ENCODE results near the gene MKLN1.
"Not testable (repeated sequence)": the region's sequence is repeated elsewhere in the genome, so short reads cannot be mapped to it uniquely, and the experiment has no call there.

The MKLN1 gene

DNA sequence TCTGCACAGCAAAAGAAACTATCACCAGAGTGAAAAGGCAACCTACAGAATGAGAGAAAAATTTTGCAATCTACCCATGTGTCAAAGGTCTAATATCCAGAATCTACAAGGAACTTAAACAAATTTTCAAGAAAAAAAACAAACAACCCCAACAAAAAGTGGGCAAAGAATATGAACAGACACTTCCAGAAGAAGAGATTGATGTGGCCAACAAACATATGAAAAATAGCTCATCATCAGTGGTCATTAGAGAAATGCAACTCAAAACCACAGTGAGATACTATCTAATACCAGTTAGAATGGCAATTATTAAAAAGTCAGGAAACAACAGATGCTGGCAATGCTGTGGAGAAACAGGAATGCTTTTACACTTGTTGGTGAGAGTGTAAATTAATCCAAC, 7.1 kb upstream of the MKLN1 start:
- DNase-seq: no peak

DNA sequence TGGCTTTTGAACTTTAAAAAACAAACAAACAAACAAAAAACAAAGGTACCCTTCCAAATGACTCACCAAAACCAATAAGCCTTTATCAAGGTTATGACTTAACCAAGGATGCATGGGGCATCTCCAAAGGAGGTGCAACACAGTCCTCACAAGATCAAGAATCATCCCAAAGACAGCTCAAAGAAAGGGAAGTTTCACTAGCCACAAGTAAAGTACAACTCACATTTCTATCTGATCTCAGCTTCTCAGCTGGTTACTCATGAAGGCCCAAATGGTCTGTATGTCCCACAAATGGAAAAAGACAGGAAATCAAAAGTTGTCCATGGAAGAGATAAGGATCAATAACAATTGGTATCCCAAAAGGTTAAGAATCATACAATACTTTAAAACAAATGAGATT, 6.0 kb upstream of the MKLN1 start:
- no peak for DNase-seq

DNA sequence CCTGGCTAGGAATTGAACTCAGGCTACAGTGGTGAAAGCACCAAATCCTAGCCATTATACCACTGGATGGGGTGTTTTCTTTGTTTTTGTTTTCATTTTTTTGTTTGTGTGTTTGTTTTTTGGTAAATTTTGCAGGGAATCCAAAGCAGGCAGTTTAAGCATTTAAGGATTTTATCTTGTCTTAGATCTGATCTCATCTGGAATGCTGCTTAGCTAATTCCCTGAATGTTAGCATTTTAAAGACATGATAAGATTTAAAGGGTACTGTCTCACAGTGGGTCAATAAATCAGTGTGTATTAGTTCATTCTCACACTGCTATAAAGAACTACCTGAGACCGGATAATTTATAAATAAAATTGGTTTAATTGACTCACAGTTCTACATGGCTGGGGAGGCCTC, 5.6 kb upstream of the MKLN1 start:
- no peak for DNase-seq

GRCh38 chr7:131322861-131323260, 4.8 kb upstream of the MKLN1 start:
- no peak for DNase-seq

DNA sequence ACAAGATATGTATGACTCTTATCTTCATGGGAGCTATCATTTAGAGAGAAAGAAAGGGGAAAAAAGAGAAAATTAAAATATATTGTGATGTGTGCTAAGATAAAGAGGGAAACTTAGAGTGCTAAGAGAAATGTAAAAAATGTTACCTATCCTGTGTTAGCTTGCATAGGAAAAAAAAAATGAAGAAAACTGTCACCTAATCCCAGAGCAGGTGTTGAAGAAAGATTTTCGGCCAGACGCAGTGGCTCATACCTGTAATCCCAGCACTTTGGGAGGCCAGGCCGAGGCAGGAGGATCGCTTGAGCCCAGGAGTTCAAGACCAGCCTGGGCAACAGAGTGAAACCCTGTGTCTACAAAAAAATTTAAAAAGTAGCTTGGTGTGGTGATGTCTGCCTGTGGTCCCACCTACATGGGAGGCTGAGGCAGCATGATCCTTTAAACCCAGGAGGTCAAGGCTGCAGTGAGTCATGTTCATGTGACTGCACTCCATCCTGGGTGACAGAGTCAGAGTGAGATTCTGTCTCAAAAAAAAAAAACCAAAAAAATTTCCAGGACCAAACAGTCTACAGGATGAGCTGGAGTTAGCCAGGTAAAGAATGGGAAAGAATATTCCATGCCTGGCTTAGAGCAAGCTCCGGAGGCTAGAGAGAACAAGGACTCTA, 2.4 kb upstream of the MKLN1 start:
- no peak for DNase-seq

DNA sequence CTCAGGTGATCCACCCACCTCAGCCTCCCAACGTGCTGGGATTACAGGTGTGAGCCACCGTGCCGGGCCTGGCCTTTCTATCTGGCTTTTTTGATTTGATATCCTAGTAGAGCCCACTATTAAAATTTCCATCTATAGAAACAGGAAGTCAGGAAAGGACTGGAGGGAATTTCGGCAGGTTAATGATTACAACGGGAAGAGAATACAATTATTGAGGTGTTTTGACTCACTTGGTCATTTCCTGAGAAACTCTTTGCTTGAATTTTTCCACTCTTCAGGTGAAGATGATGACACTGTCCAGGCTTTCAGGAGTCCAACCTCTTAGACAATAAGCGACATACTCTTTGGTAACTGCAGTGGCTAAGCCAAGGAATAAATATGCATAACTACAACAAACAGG, 1.1 kb upstream of the MKLN1 start:
- DNase-seq: no peak

DNA sequence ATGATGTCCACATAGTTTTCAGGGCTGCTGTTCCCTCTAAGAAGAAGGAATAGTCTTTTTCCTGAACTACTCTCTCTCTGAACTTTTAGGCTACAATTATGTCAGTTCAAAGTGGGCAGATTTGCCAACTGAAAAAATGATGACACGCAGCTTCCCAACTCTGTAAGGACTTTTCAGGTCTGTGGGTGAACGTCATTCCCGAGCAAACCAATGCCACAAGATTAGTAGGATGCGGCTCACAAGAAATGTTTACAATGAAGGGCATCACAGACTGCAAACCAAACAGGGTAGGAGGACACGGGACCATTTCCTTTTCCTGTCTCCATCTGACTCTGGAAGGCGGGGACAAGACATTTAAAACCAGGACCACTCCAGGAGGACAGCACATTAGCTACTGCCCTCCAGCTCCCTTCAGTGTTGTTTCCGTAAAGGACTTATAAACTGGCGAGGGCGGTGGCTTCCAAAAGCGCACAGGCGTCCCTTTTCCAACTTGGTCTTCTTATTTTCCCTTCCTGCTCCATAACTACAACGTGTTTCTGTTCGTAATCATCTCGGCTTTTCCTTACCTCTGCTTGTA, 539 bp upstream of the MKLN1 start:
- DNase-seq: no peak

DNA sequence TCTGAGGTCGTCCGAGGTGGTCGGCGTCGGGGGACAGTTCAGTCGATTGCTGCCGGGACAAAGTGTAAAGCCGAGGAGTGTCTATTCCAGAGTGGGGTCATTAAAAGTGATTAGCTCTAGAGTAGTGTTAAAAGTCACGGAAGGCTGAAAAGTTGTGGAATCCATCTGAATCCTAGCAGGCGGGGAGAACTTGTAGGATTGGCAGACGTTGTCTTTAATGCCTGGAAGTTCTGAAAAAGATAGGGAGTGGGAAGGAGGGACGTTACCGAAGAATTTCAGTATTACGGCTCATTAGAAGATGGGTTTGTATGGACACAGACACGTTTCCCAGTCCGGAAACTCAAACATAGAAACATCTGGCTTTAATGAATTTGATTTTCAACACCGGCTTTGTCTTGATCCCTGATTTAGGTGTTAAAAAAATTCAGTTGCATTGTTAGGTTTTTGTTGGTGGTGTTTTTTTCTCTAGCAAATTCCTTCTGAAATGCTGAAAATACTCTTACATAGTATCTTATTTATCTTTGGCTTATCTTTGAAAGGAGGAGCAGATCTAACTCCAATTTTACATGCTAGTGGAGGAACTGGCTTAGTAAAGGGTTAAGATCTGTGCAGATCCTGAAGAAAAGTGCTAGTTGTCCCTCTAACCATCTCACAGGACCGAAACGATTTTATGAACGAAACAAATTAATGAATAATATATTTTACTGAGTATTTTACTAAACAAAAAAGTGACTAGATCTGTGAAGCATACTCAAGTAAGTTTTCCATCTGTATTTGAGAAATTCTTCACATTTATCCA, 900 bp downstream of the MKLN1 start:
- no peak for DNase-seq

GRCh38 chr7:131329176-131329570, 1.5 kb downstream of the MKLN1 start:
- peak; percentile 37 for DNase-seq

DNA sequence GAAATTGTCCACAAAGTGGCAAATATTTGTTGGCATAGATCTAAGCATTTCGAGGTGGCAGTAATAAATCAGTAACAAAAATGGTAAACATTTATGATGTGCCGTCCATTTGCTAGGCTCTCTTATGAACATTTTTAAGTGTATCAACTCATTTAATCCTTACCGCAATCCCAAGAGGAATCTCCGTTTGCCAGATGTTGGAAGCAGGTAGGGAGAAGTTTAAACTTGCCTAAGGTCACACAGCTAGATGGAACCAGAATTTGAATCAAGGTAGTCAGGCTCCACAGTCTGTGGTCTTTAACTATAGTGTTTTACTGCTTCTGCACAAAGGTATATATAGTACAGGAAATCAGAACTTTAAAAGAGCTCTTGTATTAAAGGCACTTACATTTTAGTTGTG, 2.6 kb downstream of the MKLN1 start:
- DNase-seq: no peak

- DNase-seq: no peak
Measured at GRCh38 chr7:131331806-131332205, 4.1 kb downstream of the MKLN1 start.

GRCh38 chr7:131332729-131333128, 5.1 kb downstream of the MKLN1 start:
- DNase-seq: not testable (repeated sequence)

GRCh38 chr7:131335639-131336381, 8.1 kb downstream of the MKLN1 start:
- no peak for DNase-seq

GRCh38 chr7:131336956-131337355, 9.3 kb downstream of the MKLN1 start:
- DNase-seq: peak; percentile 31

DNA sequence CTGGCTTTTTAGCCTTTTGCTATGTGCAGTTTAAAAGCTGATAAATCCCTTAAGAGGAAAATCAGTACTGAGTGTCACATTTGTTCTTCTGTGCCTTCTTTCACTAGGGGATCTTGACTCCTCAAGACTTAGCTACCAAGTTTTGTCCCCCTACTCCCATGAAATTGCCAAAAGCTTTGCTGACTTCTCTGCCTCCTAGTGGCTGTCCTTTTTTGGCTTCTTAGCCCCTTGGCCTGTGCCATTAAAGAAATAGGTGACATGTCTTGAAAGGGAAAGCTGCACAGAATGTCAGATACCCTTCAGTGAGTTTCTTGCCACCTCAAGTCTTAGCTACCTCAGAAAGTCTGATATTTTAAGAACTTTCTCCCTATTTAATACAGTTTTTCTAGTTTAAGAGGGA, 10.5 kb downstream of the MKLN1 start:
- DNase-seq: no peak

DNA sequence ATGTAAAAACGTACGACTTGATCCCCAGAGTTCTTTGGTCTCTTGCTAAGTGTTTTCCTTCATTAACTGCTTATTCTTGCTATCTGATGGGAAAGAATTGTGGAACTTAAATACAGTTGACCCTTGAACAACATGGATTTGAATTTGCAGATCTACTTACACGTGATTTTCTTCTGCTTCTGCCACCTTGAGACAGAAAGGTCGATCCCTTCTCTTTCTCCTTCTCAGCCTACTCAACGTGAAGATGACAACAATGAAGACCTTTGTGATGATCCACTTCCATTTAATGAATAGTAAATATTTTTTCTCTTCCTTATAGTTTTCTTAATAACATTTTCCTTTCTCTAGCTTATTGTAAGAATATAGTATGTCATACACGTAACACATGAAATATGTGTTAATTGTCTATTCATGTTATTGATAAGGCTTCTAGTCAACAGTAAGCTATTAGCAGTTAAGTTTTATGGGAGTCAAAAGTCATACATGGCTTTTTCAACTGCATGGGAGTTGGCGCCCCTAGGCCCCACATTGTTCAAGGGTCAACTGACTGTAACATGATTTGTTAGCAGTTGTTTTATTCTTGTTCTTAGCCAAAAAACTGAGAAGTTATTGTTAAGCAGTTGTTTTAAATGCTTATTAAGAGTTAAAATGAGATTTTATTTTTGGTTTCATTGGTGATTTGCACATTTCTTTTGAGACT, 11.2 kb downstream of the MKLN1 start:
- no peak for DNase-seq

DNA sequence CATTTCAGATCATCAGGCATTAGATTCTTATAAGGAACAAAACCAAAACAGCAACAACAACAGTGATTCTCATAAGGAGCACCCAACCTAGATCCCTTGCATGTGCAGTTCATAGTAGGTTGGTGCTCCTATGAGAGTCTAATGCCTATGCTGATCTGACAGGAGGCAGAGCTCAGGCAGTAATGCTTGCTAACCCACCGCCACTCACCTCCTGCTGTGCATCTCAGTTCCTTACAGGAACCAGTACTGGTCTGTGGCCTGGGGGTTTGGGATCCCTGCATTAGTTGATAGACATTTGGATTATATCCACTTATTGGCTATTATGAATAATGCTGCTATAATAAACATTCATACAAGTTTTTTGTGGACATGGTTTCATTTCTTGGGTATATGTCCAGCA, 14.0 kb downstream of the MKLN1 start:
- DNase-seq: no peak

GRCh38 chr7:131342864-131343442, 15.3 kb downstream of the MKLN1 start:
- DNase-seq: no peak

- no peak for DNase-seq
Measured at GRCh38 chr7:131346885-131347592, 19.4 kb downstream of the MKLN1 start.

GRCh38 chr7:131352032-131352431, 24.4 kb downstream of the MKLN1 start:
- no peak for DNase-seq

DNA sequence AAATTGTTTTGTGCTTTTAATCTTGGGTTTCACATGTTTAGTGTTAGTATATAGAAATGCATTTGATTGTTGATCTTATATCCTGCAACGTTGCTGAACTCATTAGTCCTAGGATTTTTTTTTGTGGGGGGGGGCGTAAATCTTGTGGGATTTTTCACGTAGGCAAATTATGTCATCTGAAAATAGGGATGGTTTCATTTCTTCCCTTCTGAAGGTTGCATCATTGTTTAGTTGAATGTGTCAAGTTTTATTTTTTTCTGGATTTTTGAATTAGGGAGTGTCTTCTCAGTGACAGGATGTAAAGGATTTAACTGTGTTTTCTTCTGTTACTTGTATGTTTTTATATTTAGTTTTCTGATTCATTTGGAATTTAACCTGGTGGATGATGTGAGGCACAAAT, 26.7 kb downstream of the MKLN1 start:
- no peak for DNase-seq

All from eye (tissue), 1 donor.